Right hindlimb (tissue), 1 donor: ENCODE measurements around the gene RAPGEF6.
"Not testable (repeated sequence)": the region's sequence is repeated elsewhere in the genome, so short reads cannot be mapped to it uniquely, and the experiment has no call there.

Source experiments
- DNase-seq: peaks from one replicate; pipeline ENCODE4 v3.0.0-alpha.2; 2018

Gene RAPGEF6

GRCh38 chr5:131641494-131641893, 6.5 kb upstream of the RAPGEF6 start:
- DNase-seq, result no peak

GRCh38 chr5:131640043-131640856, 5.2 kb upstream of the RAPGEF6 start:
- DNase-seq, result no peak

- DNase-seq, result no peak
Measured at GRCh38 chr5:131639148-131639547, 4.1 kb upstream of the RAPGEF6 start.

DNA sequence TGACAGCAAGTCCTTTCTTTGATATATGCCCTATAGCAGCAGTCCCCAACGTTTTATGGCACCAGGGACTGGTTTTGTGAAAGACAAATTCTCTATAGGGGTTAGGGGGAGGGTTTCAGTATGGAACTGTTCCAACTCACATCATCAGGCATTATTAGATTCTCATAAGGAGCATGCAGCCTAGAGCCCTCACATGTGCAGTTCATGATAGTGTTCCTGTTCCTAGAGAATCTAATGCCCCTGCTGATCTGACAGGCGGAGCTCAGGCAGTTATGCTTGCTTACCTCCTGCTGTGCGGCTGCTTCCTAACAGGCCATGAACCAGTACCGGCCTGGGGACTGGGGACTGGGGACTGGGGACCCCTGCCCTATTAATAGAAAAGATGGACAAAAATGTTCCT, 2.7 kb upstream of the RAPGEF6 start:
- DNase-seq, result no peak

DNA sequence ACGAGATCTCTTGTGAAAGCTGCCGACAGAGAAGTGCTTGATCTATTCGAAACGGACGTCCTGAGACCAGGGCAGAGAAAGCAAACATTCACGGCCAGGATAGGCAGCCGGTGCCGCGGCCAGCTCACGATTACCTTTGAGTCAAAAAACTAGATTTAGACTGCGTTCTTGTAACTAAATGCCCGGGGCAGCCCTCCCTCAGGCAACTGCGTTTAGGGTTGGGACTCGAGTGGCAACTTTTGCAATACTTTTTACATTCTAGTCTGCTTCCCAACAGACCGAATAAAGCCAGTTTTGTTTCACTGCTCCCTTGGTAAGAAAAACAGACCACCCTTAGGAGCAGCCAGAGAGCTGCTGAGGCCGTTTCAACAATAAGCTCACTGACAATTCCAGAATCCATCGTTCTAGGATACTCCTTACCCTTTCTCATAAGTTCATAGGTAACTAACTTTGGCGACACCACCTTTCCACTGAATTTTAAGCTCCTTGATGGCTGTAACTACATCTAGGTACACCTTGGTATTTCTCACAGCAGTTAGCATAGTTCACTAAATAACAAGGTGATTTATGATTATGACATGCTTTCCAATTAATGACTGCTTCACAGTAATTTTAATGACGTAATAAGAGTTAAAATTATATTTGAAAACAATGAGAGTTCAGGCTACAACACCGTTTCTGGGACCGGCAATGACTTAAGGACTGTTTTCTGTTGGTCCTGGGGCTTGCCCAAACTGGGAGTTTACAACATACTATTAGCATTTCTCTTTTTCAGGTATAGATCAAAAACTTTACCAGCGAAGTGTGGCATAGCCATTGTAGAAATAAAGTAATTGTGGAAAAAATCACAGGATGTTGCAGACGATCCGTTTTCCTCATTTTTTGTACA, 899 bp upstream of the RAPGEF6 start:
- no peak for DNase-seq

DNA sequence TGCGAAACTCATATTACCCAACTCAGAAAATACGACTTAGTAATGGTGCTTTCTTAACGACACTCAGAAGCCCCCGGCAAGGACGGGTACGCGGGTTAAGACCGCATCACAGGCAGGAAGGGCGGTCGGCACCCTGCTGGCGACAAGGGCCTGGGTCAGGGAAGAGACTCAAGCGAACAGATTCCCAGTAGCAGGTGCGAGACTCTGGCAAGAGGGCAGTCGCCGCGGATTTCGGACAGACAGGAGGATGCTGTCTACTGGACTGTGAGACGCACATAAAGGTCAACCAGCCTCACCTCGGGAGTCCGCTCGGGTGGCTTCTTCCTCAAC, 398 bp downstream of the RAPGEF6 start:
- DNase-seq, result peak; percentile 78

GRCh38 chr5:131634238-131634637, 791 bp downstream of the RAPGEF6 start:
- no peak for DNase-seq

- DNase-seq, result no peak
Measured at GRCh38 chr5:131633830-131634229, 1.2 kb downstream of the RAPGEF6 start.

GRCh38 chr5:131630963-131631350, 4.1 kb downstream of the RAPGEF6 start:
- DNase-seq, result no peak

GRCh38 chr5:131630208-131630962, 4.6 kb downstream of the RAPGEF6 start:
- no peak for DNase-seq

DNA sequence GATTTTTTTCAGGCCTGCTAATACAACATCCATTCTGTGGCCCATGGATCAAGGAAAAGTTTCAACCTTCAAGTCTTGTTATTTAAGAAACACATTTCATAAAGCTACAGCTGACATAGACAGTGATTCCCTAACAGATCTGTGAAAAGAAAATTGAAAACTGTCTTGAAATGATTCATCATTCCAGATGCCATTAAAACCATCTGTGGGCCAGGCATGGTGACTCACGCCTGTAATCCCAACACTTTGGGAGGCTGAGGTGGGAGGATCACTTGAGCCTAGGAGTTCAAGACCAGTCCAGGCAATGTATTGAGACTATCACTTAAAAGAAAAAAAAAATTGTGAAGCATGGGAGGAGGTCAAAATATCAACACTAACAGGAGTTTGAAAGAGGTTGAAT, 6.0 kb downstream of the RAPGEF6 start:
- no peak for DNase-seq

DNA sequence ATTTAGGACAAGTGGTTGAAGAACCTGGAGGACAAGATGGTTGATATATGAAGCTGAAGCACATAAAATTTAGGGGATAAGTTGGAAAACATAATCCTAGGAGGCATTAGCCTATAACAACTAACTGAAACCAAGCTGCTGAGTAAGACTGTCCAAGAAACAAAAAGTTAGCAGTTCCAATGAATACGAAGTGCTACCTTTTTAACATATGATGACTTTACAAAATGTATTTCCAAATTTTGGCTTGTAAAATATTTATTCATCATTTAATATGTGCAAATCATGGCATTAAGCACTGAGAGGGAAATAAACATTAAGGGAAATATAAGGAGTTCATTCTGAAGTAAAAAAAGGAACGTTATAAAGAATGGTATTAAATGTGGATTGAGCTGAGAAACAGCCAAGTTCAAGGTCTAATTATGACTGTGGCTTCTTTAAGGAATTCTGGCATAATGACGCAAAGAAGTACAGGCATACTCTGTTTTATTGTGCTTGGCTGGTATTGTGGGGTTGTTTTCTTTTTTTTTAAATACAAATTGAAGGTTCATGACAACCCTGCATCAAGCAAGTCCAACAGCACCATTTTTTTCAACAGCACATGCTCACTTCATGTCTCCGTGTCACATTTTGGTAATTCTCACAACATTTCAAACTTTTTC, 7.7 kb downstream of the RAPGEF6 start:
- no peak for DNase-seq

DNA sequence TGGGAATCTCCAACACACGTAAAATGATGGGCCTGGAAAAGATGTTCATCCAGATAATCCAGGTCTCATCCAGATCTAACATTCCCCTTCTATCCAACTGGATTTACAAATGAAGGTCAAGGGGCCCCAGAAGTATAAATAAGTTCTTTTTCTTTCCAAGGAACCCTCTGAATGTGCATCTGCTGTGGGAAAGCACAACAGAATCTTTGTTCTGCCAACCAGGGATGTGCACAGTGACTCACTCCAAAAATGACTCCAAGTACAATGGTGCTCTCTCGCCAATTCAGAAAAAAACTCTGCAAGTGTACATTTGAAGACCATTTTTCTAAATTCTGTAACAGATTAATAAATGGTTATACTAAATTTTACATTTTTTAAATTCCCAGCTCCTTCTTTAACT, 12.4 kb downstream of the RAPGEF6 start:
- no peak for DNase-seq

DNA sequence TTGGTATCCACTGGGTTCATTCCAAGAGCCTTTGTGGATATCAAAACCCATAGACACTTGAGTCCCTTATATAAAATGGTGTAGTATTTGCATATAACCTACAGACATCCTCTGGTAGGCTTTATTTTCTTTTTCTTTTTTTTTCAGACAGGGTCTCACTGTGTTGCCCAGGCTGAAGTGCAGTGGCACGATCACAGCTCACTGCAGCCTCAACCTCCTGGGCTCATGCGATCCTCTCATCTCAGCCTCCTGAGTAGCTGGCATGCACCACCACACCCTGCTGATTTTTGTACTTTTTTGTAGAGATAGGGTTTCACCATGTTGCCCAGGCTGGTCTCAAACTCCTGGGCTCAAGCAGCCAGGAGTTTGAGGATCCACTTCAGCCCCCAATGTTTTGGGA, 13.9 kb downstream of the RAPGEF6 start:
- DNase-seq, result not testable (repeated sequence)

DNA sequence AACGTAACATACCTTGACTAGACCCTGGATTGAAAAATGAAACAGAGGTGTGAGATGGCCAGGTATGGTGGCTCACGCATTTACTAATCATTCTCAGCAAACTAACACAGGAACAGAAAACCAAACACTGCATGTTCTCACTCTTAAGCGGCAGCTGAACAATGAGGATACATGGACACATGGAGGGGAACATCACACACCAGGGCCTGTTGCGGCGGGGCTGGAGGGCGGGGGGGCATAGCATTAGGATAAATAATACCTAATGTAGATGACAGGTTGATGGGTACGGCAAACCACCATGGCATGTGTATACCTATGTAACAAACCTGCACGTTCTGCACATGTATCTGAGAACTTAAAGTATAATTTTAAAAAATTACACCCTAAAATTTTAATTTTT, 15.9 kb downstream of the RAPGEF6 start:
- no peak for DNase-seq

- DNase-seq, result no peak
Measured at GRCh38 chr5:131617140-131617822, 17.7 kb downstream of the RAPGEF6 start.

- no peak for DNase-seq
Measured at GRCh38 chr5:131615957-131616356, 19.1 kb downstream of the RAPGEF6 start.

DNA sequence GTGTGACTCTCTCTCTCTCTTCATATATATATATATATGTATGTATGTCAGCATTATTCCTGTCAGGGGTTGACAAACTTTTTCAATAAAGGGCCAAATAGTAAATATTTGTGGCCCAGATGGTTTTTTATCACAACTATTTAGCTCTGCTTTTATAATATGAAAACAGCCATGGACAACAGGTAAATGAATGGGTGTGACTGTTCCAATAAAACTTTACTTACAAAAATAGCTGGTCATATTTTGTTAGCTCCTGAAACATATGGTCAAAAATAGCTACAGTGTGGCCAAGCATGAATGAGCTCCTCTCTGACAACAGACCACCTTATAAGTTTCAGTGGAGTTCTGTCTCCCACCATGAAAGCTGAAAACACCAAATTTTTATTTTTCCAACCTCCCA, 21.6 kb downstream of the RAPGEF6 start:
- no peak for DNase-seq

DNA sequence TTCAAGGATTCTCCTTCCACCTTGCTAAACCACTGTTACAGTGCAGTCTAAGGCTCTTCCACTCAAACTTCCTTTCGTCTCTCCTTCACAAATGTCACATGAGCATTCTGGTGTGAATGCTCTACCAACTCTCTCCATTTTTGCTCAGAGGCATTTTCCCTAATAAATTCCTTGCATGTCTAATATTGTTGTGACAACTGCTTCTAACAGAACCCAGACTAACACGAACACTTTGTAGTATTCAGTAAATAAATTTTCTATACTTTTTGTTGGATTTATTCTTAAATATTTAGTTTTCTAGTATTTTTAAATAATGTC, 24.0 kb downstream of the RAPGEF6 start:
- no peak for DNase-seq

DNA sequence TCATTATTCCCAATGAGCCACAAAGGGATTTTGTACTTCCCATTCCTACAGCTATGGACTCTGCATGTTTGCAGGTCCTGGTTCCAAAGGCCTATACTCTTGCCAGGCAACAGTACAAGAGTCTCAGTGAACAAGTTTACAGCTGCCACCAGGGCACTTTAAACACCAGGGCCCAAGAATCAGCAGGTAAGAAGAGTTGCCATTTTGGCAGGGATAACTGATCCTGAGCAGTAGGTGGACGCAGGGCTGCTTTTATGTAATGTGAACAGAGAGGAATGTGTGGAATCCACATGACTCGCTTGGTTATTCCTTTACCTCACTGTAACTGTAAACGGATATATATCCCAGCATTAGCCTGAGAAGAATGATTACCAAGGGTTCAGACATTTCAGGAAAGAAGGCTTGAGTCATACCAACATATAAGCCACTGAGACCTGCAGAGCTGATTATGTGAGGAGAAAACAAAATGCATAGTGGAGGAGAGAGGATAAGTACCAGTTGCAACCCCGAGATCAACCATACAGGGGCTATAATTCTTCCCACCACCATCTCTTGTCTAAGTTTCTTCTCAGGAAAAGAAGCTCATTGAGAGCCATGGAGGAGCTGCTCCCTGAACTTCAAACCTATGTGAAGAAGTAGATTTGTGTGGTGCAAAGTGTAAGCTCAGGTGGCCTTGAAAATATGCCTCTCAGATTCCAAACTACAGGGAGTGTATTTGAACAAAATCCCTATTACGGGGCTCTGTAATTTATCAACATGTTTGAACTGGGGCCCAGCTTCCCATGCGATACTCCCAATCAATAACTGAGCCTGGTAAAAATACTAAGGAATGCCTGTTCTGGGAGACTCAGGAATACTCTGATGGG, 24.6 kb downstream of the RAPGEF6 start:
- DNase-seq, result no peak

DNA sequence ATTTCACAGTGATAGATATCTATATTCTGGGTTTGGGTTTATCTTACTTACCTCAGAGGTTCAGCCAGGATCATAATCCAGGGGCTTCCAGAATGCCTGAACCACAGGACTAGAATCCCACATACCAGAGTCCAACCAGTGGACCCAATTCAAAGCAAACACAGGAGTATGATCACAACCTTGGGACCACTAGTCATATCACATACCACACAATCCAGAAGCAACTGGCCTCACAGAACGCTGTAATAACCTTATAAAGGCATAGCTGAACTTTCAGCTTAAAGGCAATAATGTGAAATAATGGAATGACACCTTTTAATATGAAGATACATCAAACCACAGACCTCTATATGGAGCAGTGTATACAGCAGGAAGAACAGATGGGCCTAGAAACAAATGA, 25.3 kb downstream of the RAPGEF6 start:
- no peak for DNase-seq

DNA sequence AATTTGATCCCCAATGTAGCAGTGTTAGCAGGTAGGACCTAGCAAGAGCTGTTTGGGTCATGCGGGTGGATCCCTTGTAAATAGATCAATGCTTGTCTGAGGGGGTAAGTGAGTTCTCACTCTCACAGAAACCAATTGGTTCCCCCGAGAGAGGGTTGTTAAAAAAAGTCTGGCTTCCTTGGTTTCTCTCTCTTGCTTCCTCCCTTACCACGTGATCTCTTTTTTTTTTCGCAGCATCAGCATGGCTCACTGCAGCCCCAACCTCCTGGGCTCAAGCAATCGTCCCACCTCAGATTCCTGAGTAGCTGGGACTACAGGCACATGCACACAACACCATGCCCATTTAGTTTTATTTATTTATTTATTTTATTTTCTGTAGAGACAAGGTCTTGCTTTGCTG, 26.4 kb downstream of the RAPGEF6 start:
- DNase-seq, result no peak
